ENCODE data around the gene DCAF8.

Gene DCAF8

DNA sequence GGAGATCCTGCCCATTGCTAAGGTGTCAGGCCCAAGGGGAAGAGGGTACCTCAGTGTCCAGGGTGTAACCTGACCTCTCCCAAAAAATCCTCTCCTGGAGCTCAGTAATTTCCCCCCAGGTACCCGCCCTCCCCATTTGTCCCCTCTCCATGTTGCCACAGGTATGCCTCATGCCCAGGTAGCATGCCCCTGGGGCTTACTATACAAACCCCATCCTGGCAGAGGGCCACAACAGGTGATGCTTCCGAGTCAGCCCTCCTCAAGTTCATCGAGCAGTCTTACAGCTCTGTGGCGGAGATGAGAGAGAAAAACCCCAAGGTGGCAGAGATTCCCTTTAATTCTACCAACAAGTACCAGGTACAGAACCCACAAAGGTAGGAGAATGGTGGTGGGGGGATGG is 95.3 kb downstream of the DCAF8 start:
- no peak for DNase-seq

DNA sequence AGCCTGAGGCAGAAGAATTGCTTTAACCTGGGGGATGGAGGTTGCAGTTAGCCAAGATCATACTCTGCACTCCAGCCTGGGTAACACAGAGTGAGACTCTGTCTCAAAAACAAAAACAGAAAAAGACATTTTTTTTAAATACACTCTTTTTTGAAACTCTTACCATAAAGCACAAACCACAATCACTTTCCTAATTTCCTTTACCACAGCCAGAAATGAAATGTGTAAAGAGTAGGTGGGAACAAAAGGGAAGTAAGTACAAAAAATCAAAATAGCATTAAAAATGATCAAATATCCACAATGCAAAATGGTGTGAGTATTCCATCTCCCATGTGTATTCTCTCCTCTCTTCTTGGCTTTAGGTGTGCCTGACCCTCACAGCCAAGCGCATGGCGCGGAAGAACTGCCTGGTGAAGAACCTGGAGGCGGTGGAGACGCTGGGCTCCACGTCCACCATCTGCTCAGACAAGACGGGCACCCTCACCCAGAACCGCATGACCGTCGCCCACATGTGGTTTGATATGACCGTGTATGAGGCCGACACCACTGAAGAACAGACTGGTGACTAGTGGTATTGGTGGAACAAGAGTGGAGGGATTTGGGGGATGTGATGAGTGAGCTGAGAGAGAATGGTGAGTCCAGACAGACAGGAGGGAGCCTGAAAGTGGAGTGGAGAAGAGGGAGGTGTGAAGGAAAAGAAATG is 96.0 kb downstream of the DCAF8 start:
- no peak for DNase-seq

All from NCI-H524 treated with DMSO at 0.1 percent for 48 hours (cell line).